ENCODE measurements around the gene SLC24A3.

Gene SLC24A3

GRCh38 chr20:19291024-19291817, 78.8 kb downstream of the SLC24A3 start:
- H3K4me1 ChIP-seq (ENCODE audit: control insufficient read depth in 1 of 2, insufficient read depth in 2 of 2, low read length in 2 of 2), result peaks cover 0 to 17% of the 10 kb centered on the region in 2 donors
- H3K4me3 ChIP-seq (ENCODE audit: low read depth in 1 of 2, low read length in 2 of 2), result no peak overlapping the region
- H3K27me3 ChIP-seq (ENCODE audit: low read depth, low read length), result no peaks in the 10 kb centered on the region
- no peaks in the 10 kb centered on the region for H3K36me3 ChIP-seq (ENCODE audit: control insufficient read depth in 1 of 2, insufficient read depth in 2 of 2, low read length in 2 of 2)
- no peak overlapping the region for H3K27ac ChIP-seq (ENCODE audit: low read length)
- H3K9me3 ChIP-seq (ENCODE audit: control insufficient read depth in 1 of 2, low read length in 2 of 2), result no peaks in the 10 kb centered on the region

GRCh38 chr20:19291818-19292132, 79.3 kb downstream of the SLC24A3 start:
- H3K4me3 ChIP-seq (ENCODE audit: low read depth in 1 of 2, low read length in 2 of 2), result no peak overlapping the region

GRCh38 chr20:19292254-19292653, 79.8 kb downstream of the SLC24A3 start:
- Histone ChIP-seq H3K36me3 (ENCODE audit: control insufficient read depth in 1 of 2, insufficient read depth in 2 of 2, low read length in 2 of 2) (no peaks in the 10 kb centered on the region), H3K4me1 (ENCODE audit: control insufficient read depth in 1 of 2, insufficient read depth in 2 of 2, low read length in 2 of 2) (peaks cover 0 to 17% of the 10 kb centered on the region in 2 donors), H3K27ac (ENCODE audit: low read length) (no peak overlapping the region), H3K4me3 (ENCODE audit: low read depth in 1 of 2, low read length in 2 of 2) (no peak overlapping the region), H3K9me3 (ENCODE audit: control insufficient read depth in 1 of 2, low read length in 2 of 2) (no peaks in the 10 kb centered on the region), H3K27me3 (ENCODE audit: low read depth, low read length) (no peaks in the 10 kb centered on the region)

More at GRCh38 chr20:19291818-19292132, 79.3 kb downstream of the SLC24A3 start:
- Histone ChIP-seq H3K9me3 (ENCODE audit: control insufficient read depth in 1 of 2, low read length in 2 of 2) (no peaks in the 10 kb centered on the region), H3K36me3 (ENCODE audit: control insufficient read depth in 1 of 2, insufficient read depth in 2 of 2, low read length in 2 of 2) (no peaks in the 10 kb centered on the region), H3K27me3 (ENCODE audit: low read depth, low read length) (no peaks in the 10 kb centered on the region), H3K4me1 (ENCODE audit: control insufficient read depth in 1 of 2, insufficient read depth in 2 of 2, low read length in 2 of 2) (peaks cover 0 to 17% of the 10 kb centered on the region in 2 donors), H3K27ac (ENCODE audit: low read length) (no peak overlapping the region)

- Histone ChIP-seq H3K9me3 (ENCODE audit: control insufficient read depth in 1 of 2, low read length in 2 of 2) (no peaks in the 10 kb centered on the region), H3K27me3 (ENCODE audit: low read depth, low read length) (no peaks in the 10 kb centered on the region), H3K4me3 (ENCODE audit: low read depth in 1 of 2, low read length in 2 of 2) (no peak overlapping the region), H3K4me1 (ENCODE audit: control insufficient read depth in 1 of 2, insufficient read depth in 2 of 2, low read length in 2 of 2) (peaks cover 0 to 9% of the 10 kb centered on the region in 2 donors), H3K27ac (ENCODE audit: low read length) (no peak overlapping the region), H3K36me3 (ENCODE audit: control insufficient read depth in 1 of 2, insufficient read depth in 2 of 2, low read length in 2 of 2) (no peaks in the 10 kb centered on the region)
These were observed 82.6 kb downstream of the SLC24A3 start for GRCh38 chr20:19295076-19295475.

GRCh38 chr20:19298652-19299051, 86.2 kb downstream of the SLC24A3 start:
- H3K27me3 ChIP-seq (ENCODE audit: low read depth, low read length), result no peaks in the 10 kb centered on the region
- H3K27ac ChIP-seq (ENCODE audit: low read length), result no peak overlapping the region
- no peak overlapping the region for H3K4me3 ChIP-seq (ENCODE audit: low read depth in 1 of 2, low read length in 2 of 2)
- H3K4me1 ChIP-seq (ENCODE audit: control insufficient read depth in 1 of 2, insufficient read depth in 2 of 2, low read length in 2 of 2), result no peaks in the 10 kb centered on the region
- no peaks in the 10 kb centered on the region for H3K36me3 ChIP-seq (ENCODE audit: control insufficient read depth in 1 of 2, insufficient read depth in 2 of 2, low read length in 2 of 2)
- H3K9me3 ChIP-seq (ENCODE audit: control insufficient read depth in 1 of 2, low read length in 2 of 2), result no peaks in the 10 kb centered on the region

- H3K9me3 ChIP-seq (ENCODE audit: control insufficient read depth in 1 of 2, low read length in 2 of 2), result no peaks in the 10 kb centered on the region
- no peak overlapping the region for H3K27ac ChIP-seq (ENCODE audit: low read length)
- no peak overlapping the region for H3K4me3 ChIP-seq (ENCODE audit: low read depth in 1 of 2, low read length in 2 of 2)
- no peaks in the 10 kb centered on the region for H3K4me1 ChIP-seq (ENCODE audit: control insufficient read depth in 1 of 2, insufficient read depth in 2 of 2, low read length in 2 of 2)
- no peaks in the 10 kb centered on the region for H3K27me3 ChIP-seq (ENCODE audit: low read depth, low read length)
- H3K36me3 ChIP-seq (ENCODE audit: control insufficient read depth in 1 of 2, insufficient read depth in 2 of 2, low read length in 2 of 2), result no peaks in the 10 kb centered on the region
These were observed 88.0 kb downstream of the SLC24A3 start for GRCh38 chr20:19300395-19300794.

GRCh38 chr20:19301142-19301541, 88.7 kb downstream of the SLC24A3 start:
- no peaks in the 10 kb centered on the region for H3K9me3 ChIP-seq (ENCODE audit: control insufficient read depth in 1 of 2, low read length in 2 of 2)
- H3K27me3 ChIP-seq (ENCODE audit: low read depth, low read length), result no peaks in the 10 kb centered on the region
- no peaks in the 10 kb centered on the region for H3K36me3 ChIP-seq (ENCODE audit: control insufficient read depth in 1 of 2, insufficient read depth in 2 of 2, low read length in 2 of 2)
- H3K27ac ChIP-seq (ENCODE audit: low read length), result no peak overlapping the region
- no peaks in the 10 kb centered on the region for H3K4me1 ChIP-seq (ENCODE audit: control insufficient read depth in 1 of 2, insufficient read depth in 2 of 2, low read length in 2 of 2)
- no peak overlapping the region for H3K4me3 ChIP-seq (ENCODE audit: low read depth in 1 of 2, low read length in 2 of 2)

GRCh38 chr20:19301843-19302242, 89.4 kb downstream of the SLC24A3 start:
- H3K27ac ChIP-seq (ENCODE audit: low read length), result no peak overlapping the region
- no peaks in the 10 kb centered on the region for H3K4me1 ChIP-seq (ENCODE audit: control insufficient read depth in 1 of 2, insufficient read depth in 2 of 2, low read length in 2 of 2)
- no peaks in the 10 kb centered on the region for H3K36me3 ChIP-seq (ENCODE audit: control insufficient read depth in 1 of 2, insufficient read depth in 2 of 2, low read length in 2 of 2)
- H3K9me3 ChIP-seq (ENCODE audit: control insufficient read depth in 1 of 2, low read length in 2 of 2), result no peaks in the 10 kb centered on the region
- no peaks in the 10 kb centered on the region for H3K27me3 ChIP-seq (ENCODE audit: low read depth, low read length)
- no peak overlapping the region for H3K4me3 ChIP-seq (ENCODE audit: low read depth in 1 of 2, low read length in 2 of 2)

GRCh38 chr20:19302714-19303113, 90.3 kb downstream of the SLC24A3 start:
- H3K4me1 ChIP-seq (ENCODE audit: control insufficient read depth in 1 of 2, insufficient read depth in 2 of 2, low read length in 2 of 2), result no peaks in the 10 kb centered on the region
- no peak overlapping the region for H3K4me3 ChIP-seq (ENCODE audit: low read depth in 1 of 2, low read length in 2 of 2)
- no peaks in the 10 kb centered on the region for H3K27me3 ChIP-seq (ENCODE audit: low read depth, low read length)
- H3K9me3 ChIP-seq (ENCODE audit: control insufficient read depth in 1 of 2, low read length in 2 of 2), result no peaks in the 10 kb centered on the region
- H3K27ac ChIP-seq (ENCODE audit: low read length), result no peak overlapping the region
- H3K36me3 ChIP-seq (ENCODE audit: control insufficient read depth in 1 of 2, insufficient read depth in 2 of 2, low read length in 2 of 2), result no peaks in the 10 kb centered on the region

- H3K4me1 ChIP-seq (ENCODE audit: control insufficient read depth in 1 of 2, insufficient read depth in 2 of 2, low read length in 2 of 2), result no peaks in the 10 kb centered on the region
- H3K36me3 ChIP-seq (ENCODE audit: control insufficient read depth in 1 of 2, insufficient read depth in 2 of 2, low read length in 2 of 2), result no peaks in the 10 kb centered on the region
- no peaks in the 10 kb centered on the region for H3K9me3 ChIP-seq (ENCODE audit: control insufficient read depth in 1 of 2, low read length in 2 of 2)
- H3K4me3 ChIP-seq (ENCODE audit: low read depth in 1 of 2, low read length in 2 of 2), result no peak overlapping the region
- H3K27me3 ChIP-seq (ENCODE audit: low read depth, low read length), result no peaks in the 10 kb centered on the region
- no peak overlapping the region for H3K27ac ChIP-seq (ENCODE audit: low read length)
These were observed 91.9 kb downstream of the SLC24A3 start for GRCh38 chr20:19304389-19304788.

- H3K9me3 ChIP-seq (ENCODE audit: control insufficient read depth in 1 of 2, low read length in 2 of 2), result no peaks in the 10 kb centered on the region
- H3K27me3 ChIP-seq (ENCODE audit: low read depth, low read length), result no peaks in the 10 kb centered on the region
- H3K4me1 ChIP-seq (ENCODE audit: control insufficient read depth in 1 of 2, insufficient read depth in 2 of 2, low read length in 2 of 2), result peaks cover 0 to under 1% of the 10 kb centered on the region in 2 donors
- no peak overlapping the region for H3K4me3 ChIP-seq (ENCODE audit: low read depth in 1 of 2, low read length in 2 of 2)
- H3K36me3 ChIP-seq (ENCODE audit: control insufficient read depth in 1 of 2, insufficient read depth in 2 of 2, low read length in 2 of 2), result no peaks in the 10 kb centered on the region
- H3K27ac ChIP-seq (ENCODE audit: low read length), result no peak overlapping the region
These were observed 92.5 kb downstream of the SLC24A3 start for GRCh38 chr20:19304886-19305415.

- Histone ChIP-seq H3K27me3 (ENCODE audit: low read depth, low read length) (no peaks in the 10 kb centered on the region), H3K9me3 (ENCODE audit: control insufficient read depth in 1 of 2, low read length in 2 of 2) (no peaks in the 10 kb centered on the region), H3K36me3 (ENCODE audit: control insufficient read depth in 1 of 2, insufficient read depth in 2 of 2, low read length in 2 of 2) (no peaks in the 10 kb centered on the region), H3K27ac (ENCODE audit: low read length) (no peak overlapping the region), H3K4me3 (ENCODE audit: low read depth in 1 of 2, low read length in 2 of 2) (no peak overlapping the region), H3K4me1 (ENCODE audit: control insufficient read depth in 1 of 2, insufficient read depth in 2 of 2, low read length in 2 of 2) (peaks cover 0 to 8% of the 10 kb centered on the region in 2 donors)
These were observed 95.7 kb downstream of the SLC24A3 start for GRCh38 chr20:19308146-19308545.

All from muscle layer of duodenum (tissue), 2 donors.